Transverse colon (tissue), 3 donors: ENCODE measurements around the gene AIPL1.

Source experiments
- EP300 ChIP-seq: sonication (generic); formaldehyde crosslinking; IDR thresholded peaks from one replicate; pipeline ENCODE4 v1.6.1; 2017; ENCODE audit warnings: antibody characterized with exemption, low read depth
- POLR2A ChIP-seq: fragments of 450-650 bp; IDR thresholded peaks from one replicate; pipeline ENCODE4 v1.6.1; 2016; ENCODE audit warnings: antibody characterized with exemption, mild to moderate bottlenecking, moderate library complexity
- TF ChIP-seq, protein P1 (sequence below), 5 experiments: fragments of 200-600 bp in 3 of 5; fragments of 450-650 bp in 2 of 5; sonication (generic) in 3 of 5; IDR thresholded peaks; 1 replicate in 2 of 5; 2 replicates in 3 of 5; pipeline ENCODE4 v1.5.1; 2016 to 2017; ENCODE audit warnings: antibody characterized with exemption in 5 of 5, inconsistent platforms in 3 of 5, mild to moderate bottlenecking in 2 of 5, moderate library complexity in 1 of 5

DNA sequence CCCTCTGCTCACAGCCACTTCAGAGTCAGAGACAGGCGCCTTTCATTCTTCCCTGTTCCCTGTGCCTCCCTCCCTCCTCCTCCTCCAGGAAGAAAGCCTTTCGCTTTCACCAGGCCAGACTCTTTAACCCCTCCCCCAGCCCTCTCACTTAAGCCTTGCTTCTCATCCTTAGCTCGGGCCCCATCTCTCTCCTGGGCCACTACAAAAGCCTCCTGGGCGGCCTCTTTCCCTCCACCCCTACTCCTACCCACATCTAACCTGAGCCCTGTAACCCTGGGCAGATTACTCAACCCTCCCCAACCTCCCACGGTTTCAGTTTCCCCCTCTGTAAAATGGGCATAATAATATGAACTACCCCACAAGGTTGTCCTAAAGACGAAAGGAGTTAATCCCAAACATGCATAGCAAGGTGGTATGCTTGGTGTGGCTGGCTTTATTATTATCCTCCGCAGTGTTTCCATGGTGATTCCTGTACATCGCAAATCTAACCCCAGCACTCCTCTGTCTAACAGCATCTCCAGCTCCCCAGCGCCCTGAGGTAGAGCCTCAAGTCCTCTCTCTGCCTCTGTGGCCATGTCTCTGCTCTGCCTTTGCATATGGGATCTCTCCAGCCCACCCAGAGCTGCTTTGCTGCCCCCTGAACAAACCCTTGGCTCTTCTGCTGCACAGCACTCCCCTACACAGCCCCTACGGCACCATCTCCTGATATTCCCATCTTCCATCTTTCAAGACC lies 27.0 kb upstream of the AIPL1 start:
- TF ChIP-seq, protein P1, sequence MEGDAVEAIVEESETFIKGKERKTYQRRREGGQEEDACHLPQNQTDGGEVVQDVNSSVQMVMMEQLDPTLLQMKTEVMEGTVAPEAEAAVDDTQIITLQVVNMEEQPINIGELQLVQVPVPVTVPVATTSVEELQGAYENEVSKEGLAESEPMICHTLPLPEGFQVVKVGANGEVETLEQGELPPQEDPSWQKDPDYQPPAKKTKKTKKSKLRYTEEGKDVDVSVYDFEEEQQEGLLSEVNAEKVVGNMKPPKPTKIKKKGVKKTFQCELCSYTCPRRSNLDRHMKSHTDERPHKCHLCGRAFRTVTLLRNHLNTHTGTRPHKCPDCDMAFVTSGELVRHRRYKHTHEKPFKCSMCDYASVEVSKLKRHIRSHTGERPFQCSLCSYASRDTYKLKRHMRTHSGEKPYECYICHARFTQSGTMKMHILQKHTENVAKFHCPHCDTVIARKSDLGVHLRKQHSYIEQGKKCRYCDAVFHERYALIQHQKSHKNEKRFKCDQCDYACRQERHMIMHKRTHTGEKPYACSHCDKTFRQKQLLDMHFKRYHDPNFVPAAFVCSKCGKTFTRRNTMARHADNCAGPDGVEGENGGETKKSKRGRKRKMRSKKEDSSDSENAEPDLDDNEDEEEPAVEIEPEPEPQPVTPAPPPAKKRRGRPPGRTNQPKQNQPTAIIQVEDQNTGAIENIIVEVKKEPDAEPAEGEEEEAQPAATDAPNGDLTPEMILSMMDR (IDR thresholded peaks at IDR 0.05): no peak
- TF ChIP-seq POLR2A: no peak
- no peak for TF ChIP-seq EP300
